SU-DHL-6 (cell line): Measurements from ENCODE around the gene ADD2.

Experiments used
- EZH2phosphoT487 ChIP-seq: fragments of 200-600 bp; sonication (generic), shearing (Covaris generic); conservative IDR thresholded peaks from 2 replicates; pipeline ENCODE4 v1.6.1; 2018; ENCODE audit warnings: mild to moderate bottlenecking, antibody characterized with exemption, low read length, moderate library complexity, mixed read lengths
- TF ChIP-seq, protein P1 (sequence below): fragments of 200-600 bp; sonication (generic); IDR thresholded peaks from one replicate; pipeline ENCODE4 v1.5.1; 2017; ENCODE audit warnings: antibody characterized with exemption, mild to moderate bottlenecking, low read length, moderate library complexity; ENCODE audit not compliant: insufficient read depth, poor library complexity, severe bottlenecking

DNA sequence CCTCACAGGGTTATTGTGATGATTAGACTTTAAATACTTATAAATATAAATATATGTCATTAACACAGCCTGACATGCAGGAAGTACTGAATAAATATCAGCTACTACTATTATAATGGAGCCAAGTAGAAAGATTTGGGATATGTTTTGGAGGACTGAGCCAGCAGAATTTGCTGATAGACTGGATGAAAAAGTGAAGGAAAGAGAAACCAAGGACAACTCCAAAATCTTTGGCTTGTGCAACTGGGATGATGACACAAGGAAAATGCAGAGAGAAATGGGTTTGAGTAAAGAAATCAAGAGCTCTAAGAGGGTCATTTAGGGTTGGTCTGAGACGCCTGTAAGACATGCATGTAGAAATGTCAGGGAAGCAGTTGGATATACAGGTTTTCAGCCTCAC, 15.6 kb downstream of the ADD2 start:
- TF ChIP-seq, protein P1, sequence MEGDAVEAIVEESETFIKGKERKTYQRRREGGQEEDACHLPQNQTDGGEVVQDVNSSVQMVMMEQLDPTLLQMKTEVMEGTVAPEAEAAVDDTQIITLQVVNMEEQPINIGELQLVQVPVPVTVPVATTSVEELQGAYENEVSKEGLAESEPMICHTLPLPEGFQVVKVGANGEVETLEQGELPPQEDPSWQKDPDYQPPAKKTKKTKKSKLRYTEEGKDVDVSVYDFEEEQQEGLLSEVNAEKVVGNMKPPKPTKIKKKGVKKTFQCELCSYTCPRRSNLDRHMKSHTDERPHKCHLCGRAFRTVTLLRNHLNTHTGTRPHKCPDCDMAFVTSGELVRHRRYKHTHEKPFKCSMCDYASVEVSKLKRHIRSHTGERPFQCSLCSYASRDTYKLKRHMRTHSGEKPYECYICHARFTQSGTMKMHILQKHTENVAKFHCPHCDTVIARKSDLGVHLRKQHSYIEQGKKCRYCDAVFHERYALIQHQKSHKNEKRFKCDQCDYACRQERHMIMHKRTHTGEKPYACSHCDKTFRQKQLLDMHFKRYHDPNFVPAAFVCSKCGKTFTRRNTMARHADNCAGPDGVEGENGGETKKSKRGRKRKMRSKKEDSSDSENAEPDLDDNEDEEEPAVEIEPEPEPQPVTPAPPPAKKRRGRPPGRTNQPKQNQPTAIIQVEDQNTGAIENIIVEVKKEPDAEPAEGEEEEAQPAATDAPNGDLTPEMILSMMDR, result no peak
- TF ChIP-seq EZH2phosphoT487, result no peak
